Testis (tissue), 2 donors: ENCODE measurements around the gene CORO7.

Experiments
- CTCF ChIP-seq, 3 experiments: fragments of 450-650 bp in 2 of 3; fragments of 200-600 bp in 1 of 3; sonication (generic) in 1 of 3; IDR thresholded peaks; one replicate each; pipeline ENCODE4 v1.5.1; 2016 to 2019; ENCODE audit warnings: antibody characterized with exemption in 3 of 3, mild to moderate bottlenecking in 2 of 3, moderate library complexity in 1 of 3
- POLR2A ChIP-seq: fragments of 450-650 bp; IDR thresholded peaks from one replicate; pipeline ENCODE4 v1.6.1; 2017; ENCODE audit warnings: antibody characterized with exemption, mild to moderate bottlenecking, moderate library complexity

- no peak for TF ChIP-seq CTCF (IDR thresholded peaks at IDR 0.05)
- no peak for TF ChIP-seq POLR2A
These were observed 76.9 kb downstream of the CORO7 start for GRCh38 chr16:4339455-4339854.
